H54 (cell line): ENCODE results near the gene KRT9.
"Not testable (repeated sequence)": the region's sequence is repeated elsewhere in the genome, so short reads cannot be mapped to it uniquely, and the experiment has no call there.

ENCODE experiments used
- DNase-seq: peaks from one replicate; pipeline ENCODE4 v3.0.0; 2011; ENCODE audit warnings: low spot score, mixed read lengths; ENCODE audit not compliant: insufficient read length
- FAIRE-seq: peaks from 3 replicates; lab custom pipeline; 2011; peaks lifted over from hg19 to GRCh38; lab: Jason Lieb, UNC
- POLR2A ChIP-seq: IDR thresholded peaks from 2 replicates; pipeline ENCODE4 v1.6.1; 2011; ENCODE audit warnings: low read depth, mild to moderate bottlenecking, low read length

KRT9 gene

DNA sequence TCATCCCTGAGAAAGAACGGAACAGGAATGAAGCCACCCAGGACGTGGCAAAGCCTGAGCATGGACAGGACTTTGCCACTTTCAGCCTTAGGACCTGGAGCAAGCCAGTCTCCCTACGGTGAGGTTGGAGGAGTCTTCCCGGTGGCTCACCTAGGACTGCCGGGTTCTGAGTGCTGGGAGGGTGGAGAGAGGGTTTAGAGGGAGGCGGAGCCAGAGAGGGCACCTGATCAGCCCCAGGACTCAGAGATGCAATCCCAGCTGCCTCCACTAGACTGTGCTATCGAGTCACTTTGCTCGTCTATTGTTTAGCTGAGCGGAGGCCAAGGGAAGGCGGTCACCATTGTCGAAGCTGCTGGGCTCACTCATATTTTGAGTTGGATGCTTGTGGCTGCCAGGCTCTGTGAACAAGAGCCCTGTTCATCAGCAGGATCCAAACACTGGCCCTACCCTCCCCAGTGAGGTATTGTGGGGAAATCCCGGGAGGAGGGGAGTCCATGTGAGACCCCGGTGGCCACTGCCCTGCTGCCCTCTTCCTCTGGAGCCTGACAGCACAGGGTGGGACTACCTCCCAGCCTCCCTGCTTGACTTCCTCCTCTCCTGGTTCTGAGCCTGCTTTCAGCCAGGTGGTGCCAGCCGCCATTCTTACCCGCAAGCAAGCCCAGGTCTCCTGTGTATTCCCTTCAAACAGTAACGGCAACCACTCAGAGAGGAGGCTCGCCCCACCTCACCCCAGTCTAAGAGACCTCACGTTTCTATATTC is 7.8 kb upstream of the KRT9 start:
- FAIRE-seq (no peak), DNase-seq (peak; percentile 92)
- TF ChIP-seq POLR2A, result no peak

GRCh38 chr17:41578971-41579370 is 7.1 kb upstream of the KRT9 start:
- DNase-seq, result no peak
- no peak for TF ChIP-seq POLR2A
- FAIRE-seq, result no peak

- DNase-seq (no peak), FAIRE-seq (no peak)
- no peak for TF ChIP-seq POLR2A
Measured at GRCh38 chr17:41578538-41578937, 6.7 kb upstream of the KRT9 start.

GRCh38 chr17:41576740-41577139 is 4.9 kb upstream of the KRT9 start:
- DNase-seq, FAIRE-seq: not testable (repeated sequence)

- DNase-seq, result no peak
- FAIRE-seq, result no peak
- no peak for TF ChIP-seq POLR2A
Measured at GRCh38 chr17:41575336-41575735, 3.5 kb upstream of the KRT9 start.

GRCh38 chr17:41567317-41567716 is 4.5 kb downstream of the KRT9 start:
- no peak for DNase-seq
- TF ChIP-seq POLR2A, result no peak
- no peak for FAIRE-seq

GRCh38 chr17:41565338-41565737 is 6.5 kb downstream of the KRT9 start:
- TF ChIP-seq POLR2A, result no peak
- FAIRE-seq, result no peak
- DNase-seq, result no peak

- DNase-seq, result no peak
- no peak for FAIRE-seq
- TF ChIP-seq POLR2A, result no peak
Measured at GRCh38 chr17:41563607-41564170, 8.2 kb downstream of the KRT9 start.

DNA sequence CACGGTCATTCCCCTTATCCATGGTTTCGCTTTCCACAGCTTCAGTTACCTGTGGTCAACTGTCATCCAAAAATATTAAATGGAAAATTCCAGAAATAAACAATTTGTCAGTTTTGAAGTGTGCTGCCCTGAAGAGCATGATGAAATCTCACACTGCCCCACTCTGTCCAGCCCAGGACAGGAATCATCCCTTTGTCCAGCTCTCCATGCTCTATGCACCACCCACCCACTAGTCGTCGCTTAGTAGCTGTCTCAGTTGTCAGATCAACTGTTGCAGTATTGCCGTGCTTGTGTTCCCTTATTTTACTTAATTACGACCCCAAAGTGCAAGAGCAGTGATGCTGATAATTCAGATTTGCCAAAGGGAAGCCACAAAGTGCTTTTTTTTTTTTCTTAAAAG is 10.3 kb downstream of the KRT9 start:
- no peak for TF ChIP-seq POLR2A
- DNase-seq (no peak), FAIRE-seq (no peak)

GRCh38 chr17:41559548-41559947 is 12.3 kb downstream of the KRT9 start:
- TF ChIP-seq POLR2A, result no peak
- DNase-seq (no peak), FAIRE-seq (no peak)

DNA sequence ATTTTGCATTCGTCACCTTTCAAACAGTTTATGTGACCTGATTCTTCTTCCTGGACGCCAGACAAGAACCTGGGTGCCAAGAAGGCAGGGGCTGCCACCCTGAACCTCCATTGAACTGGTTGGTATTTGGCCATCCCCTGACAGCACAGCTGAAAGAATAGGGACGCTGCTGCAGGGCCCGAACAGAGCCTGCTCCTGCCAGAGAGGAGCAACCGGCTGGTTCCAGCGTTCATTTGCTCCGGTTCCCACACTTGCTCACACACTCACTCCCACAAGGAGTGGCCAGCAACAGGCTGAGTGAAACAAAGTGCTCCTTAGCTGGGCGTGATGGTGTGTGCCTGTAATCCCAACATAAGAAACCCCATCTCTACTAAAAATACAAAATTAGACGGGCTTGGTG is 14.9 kb downstream of the KRT9 start:
- DNase-seq (no peak), FAIRE-seq (no peak)
- no peak for TF ChIP-seq POLR2A

DNA sequence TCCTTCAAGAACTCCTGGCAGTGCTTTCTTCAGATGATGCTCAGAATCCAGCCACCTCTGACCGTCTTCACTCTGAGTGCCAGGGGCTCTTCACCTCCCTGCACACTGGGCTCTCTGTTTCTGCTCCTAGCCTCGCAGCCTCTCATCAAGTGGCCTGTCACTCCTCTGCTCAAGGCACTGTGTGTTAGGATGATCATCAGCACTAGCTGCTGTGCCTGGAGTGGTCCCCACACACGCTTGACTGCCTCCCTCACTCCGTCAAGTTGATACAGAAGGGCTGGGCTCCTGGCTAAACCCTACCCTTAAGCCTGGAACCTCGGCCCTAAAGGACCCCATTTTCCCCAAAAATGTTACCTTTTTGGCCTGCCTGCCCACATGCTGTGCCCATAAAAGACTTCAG is 15.6 kb downstream of the KRT9 start:
- FAIRE-seq, result no peak
- TF ChIP-seq POLR2A, result no peak
- DNase-seq, result no peak

GRCh38 chr17:41555105-41555887 is 16.6 kb downstream of the KRT9 start:
- DNase-seq (no peak), FAIRE-seq (no peak)
- TF ChIP-seq POLR2A, result no peak

DNA sequence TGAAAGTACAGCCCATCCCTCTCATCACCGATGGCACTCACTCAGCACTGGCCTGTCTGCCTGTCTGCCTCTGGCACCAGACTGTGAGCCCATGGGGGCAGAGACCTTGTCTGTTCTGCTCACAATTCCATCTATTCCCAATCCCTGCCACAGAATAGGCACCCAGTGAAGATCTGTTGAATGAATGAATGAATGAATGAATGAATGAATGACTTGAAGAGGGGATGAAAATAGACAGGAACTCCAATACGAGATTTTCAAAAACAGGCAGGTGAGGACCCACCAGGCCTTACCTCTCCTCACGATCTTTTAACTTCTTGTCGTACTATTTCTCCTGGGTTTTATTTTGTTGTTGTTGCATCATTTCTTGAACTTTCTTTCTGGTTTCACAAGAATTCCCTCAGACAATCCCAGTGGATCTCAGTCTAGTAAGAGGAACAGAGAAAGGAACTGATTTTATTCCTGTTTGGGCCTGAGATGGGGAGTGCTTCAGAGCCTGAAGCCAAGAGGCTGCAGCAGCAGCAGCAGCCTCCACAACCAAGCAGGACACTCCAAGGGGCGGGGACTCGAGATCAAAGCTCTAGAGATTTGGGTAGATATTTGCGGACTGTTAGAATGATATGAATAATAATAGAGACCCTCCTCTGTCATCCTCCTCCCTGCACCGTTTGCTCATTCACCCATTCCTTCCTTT is 17.7 kb downstream of the KRT9 start:
- no peak for DNase-seq
- FAIRE-seq, result no peak
- TF ChIP-seq POLR2A, result no peak
